ENCODE results near the gene UBE2B.
"Not testable (repeated sequence)": the region's sequence is repeated elsewhere in the genome, so short reads cannot be mapped to it uniquely, and the experiment has no call there.

UBE2B gene

DNA sequence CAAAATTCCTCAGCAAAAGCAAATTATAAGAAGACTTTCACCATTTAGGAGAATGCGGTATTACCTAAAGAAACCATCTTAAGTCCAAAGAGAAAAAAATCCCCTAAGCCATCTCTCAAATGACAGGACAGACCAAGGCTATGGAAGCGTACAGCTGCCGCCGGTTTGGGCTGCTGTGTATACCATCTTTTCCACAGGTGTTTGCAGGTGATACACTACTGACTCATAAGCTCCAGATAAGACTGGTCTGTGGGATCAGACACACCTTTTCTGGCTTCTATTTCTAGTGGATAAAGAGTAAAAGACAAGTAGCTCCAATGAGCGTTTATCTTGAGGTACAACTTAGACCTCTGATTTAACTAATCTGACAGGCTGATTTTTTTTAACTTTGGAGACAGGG is 32.6 kb downstream of the UBE2B start:
- DNase-seq, result no peak

GRCh38 chr5:134406390-134406789 is 35.0 kb downstream of the UBE2B start:
- no peak for DNase-seq

DNA sequence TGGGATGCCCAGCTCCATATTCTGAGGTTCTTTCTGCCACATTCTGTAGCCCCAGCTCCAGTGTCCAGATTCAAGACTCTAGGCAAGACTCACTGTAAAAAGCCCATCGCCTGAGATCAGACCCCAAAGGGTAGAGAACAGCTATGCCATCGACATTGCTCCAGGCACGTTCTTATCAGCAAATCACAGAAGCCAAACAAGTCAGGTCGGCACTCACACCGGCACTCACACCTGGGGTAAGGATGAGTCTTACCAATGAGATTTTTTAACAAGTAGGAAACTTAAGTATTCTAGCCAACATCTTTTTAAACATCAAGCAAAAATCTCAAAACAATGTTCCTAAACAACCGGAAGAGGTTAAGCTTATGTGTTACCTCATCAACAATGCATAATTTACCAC is 38.0 kb downstream of the UBE2B start:
- DNase-seq, result no peak

DNA sequence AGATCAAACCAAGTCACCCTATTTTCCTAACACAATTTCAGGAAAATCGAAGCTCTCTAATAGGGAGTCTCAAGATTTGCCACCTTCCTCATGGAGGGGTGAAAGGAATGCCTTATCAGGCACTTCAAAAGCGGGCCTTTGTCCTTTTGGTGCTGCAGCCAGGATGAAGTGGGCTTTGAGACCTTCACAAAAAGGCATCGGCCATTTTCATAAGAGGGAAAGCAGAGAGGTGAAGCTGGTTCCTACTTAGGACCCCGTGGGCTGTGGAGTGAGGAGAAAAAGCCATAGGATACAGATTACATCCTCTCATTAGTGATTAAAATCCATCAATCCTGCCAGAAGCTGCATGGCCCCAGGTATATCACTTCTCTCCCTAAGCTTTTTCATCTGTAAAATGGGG is 39.5 kb downstream of the UBE2B start:
- DNase-seq, result no peak

GRCh38 chr5:134411228-134411545 is 39.8 kb downstream of the UBE2B start:
- no peak for DNase-seq

DNA sequence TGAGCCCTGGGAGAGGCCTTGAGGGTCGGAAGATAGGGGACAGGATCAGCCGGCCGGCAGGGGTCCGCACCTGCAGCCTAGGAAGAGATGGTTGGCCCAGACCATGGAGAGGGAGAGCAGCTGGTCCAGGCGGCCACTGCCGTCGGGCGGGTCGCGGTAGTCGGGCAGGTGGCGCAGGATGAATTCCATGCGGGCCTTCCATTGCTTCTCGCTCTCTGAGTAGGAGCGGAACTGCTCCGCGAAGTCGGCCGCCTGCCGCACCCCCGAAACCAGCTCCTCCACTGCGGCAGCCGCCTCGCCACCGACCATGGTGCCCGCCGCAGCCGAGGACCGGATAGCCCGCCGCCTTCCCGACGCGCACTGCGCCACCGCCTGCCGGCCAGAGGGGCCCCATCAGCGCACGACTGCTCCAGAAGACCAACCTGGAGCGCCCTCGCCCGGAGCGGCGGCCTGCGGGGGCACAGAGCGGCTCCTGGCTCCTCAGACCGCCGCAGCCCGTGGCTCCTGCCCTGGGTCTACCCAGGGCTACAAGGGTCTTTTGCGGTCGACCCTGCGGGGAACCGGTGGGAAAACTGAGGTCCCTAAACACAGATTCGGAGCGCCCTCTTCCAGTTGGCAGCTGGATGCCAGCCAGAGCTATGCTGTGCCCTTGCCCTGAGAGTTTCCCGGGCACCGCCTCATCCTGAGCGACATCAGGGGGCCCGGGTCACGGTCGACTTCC is 40.3 kb downstream of the UBE2B start, which contains the start of gene CDKN2AIPNL:
TSS of gene CDKN2AIPNL (minus strand) at position 336 of the 721 bp plus-strand sequence. CDS start at position 309, 27 bp downstream.
- peak; percentile 93 for DNase-seq

GRCh38 chr5:134413046-134413445 is 41.7 kb downstream of the UBE2B start:
- no peak for DNase-seq

DNA sequence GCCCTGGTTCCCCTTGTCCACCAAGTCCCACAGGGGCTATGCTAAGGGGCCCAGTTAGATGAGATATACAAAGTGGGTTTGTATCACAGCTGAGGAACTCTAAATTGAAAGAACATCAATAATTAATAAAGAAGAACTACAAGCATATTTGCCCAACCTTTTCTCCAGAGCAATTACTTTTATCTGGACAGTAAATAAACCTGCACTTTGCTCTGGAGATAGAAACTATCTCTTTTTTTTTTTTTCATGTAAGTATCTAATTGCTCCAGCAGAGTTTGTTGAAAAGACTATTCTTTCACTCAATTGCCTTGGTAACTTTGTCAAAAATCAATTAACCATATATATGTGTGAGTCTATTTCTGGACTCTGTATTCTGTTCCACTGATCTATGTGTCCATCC is 46.3 kb downstream of the UBE2B start:
- DNase-seq, result no peak

DNA sequence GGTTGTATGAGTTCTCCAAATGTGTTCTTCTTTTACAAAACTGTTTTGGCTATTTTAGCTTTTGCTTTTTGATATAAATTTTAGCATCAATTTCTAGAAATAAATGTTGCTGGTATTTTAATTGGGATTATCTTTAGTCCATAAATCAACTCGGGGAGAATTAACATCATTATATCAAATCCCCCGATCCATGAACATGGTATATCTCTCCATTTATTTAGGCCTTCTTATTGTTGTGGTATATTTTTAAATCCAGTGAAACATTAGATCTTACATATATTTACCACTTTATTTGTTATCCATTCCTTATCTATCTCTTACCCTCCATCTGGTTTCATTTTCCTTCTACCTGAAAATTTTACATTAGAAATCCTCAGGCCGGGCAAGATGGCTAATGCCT is 47.6 kb downstream of the UBE2B start:
- no peak for DNase-seq

GRCh38 chr5:134420343-134420742 is 49.0 kb downstream of the UBE2B start:
- no peak for DNase-seq

DNA sequence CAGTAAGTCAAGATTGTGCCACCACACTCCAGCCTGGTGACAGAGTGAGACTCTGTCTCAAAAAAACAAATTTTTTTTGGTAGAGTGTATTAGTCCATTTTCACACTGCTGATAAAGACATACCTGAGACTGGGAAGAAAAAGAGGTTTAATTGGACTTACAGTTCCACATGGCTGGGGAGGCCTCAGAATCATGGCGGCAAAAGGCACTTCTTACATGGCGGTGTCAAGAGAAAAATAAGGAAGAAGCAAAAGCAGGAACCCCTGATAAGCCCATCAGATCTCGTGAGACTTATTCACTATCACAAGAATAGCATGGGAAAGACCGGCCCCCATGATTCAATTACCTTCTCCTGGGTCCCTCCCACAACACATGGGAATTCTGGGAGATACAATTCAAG is 49.7 kb downstream of the UBE2B start:
- DNase-seq, result not testable (repeated sequence)

DNA sequence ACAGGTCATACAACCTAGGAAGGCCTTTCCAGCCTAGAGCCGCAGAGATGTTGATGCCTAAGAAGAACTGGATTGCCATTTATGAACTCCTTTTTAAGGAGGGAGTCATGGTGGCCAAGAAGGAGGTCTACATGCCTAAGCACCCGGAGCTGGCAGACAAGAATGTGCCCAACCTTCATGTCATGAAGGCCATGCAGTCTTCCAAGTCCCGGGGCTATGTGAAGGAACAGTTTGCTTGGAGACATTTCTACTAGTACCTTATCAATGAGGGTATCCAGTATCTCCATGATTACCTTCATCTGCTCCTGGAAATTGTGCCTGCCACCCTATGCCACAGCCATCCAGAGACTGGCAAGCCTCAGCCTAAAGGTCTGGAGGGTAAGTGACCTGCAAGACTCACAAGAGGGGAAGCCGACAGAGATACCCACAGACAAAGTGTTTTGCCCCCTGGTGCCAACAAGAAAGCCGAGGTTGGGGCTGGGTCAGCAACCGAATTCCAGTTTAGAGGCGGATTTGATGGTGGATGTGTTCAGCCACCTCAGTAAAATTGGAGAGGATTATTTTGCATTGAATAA is 51.5 kb downstream of the UBE2B start:
- no peak for DNase-seq

DNA sequence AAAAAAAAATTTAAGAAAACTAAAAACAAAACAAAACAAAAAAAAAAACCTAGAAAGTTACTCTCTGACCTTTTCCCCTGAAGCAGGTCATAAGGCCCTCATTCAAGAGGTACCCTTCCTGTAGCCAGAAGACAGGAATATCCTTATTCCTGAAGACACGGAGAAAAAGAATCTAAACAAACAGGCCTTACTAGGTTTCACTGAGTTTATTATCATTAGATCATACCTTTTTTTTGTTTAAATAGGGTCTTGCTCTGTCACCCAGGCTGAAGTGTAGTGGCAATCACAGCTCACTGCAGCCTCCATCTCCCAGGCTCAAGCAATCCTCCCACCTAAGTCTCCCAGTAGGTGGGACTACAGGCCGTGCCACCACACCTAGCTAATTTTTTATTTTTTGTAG is 52.0 kb downstream of the UBE2B start:
- no peak for DNase-seq

- DNase-seq, result no peak
These were observed 55.0 kb downstream of the UBE2B start for GRCh38 chr5:134426361-134426760.

DNA sequence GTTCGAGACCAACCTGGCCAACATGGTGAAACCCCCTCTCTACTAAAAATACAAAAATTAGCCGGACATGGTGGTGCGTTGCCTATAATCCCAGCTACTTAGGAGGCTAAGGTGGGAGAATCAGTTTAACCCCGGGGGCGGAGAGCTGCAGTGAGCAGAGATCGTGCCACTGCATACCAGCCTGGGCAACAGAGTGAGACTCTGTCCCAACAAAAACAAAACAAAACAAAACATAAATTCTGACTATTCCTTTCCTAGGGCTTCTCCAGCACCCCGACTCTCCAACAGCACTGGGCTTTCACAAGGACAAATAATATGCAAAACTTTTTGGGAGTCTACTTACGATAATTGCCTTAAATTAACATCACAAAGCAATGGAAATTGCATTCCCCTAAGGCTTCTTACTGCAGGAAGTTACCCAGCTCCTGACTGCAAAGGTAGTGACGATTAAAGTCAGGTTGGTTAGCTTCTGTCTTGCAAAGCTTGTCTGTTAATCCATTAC is 56.2 kb downstream of the UBE2B start:
- no peak for DNase-seq

GRCh38 chr5:134430001-134430569 is 58.7 kb downstream of the UBE2B start:
- DNase-seq, result no peak

DNA sequence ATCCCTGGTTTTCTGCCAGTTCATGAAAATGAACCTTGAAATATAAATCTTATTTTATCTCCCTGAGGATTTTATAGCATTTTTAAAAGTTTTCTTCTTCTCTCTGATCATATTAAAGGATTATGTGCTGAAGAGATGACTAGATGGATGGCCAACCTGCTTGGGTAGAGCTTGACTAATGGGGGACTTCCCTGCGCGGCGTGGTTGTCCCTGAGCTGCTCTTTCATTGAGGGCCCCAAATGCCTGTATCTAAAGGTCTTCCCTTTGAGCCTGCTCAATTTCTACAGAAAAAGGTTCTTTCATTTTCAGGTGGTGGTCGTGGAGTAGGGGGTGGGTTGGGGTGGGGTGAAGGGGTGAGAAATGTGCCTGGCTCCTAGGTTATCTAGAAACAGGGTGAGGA is 60.8 kb downstream of the UBE2B start:
- DNase-seq, result no peak

DNA sequence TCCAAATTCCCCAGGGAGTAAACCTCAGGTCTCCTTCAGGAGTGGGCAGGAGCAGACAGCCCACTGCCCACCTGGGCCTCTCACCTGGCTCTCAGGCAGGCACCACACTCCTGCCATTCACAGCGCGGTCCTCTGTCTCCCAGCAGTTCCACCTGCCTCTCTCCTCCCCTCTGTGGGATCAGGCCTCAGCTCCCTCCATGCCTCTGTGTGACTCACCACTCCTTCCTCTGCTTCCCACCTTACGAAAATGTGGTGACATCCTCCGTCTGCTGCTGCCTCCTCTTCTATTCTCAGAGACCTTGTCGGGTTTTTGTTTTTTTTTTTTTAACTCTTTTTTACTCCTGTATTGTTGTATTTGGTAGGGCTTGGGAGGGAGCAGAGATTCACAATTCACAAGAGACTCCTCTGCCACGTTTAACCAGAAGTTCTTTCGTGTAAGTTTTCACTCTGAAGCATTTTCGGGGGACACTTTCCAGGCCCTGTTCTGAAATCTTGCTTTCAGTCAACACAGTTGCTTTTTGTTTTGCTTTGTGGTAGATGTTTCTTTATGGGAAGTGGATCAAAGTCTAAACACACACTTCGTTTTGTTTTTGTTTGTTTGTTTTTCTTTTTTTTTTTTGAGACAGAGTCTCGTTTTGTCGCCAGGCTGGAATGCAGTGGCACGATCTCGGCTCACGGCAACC is 61.4 kb downstream of the UBE2B start:
- no peak for DNase-seq

DNA sequence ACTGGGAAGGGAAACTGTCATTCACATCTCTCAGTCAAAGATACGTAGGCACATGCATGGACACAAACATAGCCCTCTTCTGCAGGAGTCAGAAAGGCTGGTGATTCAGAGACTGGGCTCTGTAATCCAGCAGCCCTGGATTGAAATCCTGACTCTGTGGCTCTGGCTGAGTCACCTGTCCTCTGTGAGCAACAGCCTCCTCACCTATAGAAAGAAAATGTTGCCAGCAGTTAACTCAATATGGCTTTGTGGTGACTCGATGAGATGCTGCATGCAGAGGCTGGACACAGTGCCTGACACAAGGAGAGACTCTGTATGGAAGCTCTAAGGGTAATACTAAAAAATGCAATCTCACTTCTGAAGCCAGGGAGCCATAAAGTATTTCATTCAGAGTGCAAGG is 64.2 kb downstream of the UBE2B start:
- no peak for DNase-seq

DNA sequence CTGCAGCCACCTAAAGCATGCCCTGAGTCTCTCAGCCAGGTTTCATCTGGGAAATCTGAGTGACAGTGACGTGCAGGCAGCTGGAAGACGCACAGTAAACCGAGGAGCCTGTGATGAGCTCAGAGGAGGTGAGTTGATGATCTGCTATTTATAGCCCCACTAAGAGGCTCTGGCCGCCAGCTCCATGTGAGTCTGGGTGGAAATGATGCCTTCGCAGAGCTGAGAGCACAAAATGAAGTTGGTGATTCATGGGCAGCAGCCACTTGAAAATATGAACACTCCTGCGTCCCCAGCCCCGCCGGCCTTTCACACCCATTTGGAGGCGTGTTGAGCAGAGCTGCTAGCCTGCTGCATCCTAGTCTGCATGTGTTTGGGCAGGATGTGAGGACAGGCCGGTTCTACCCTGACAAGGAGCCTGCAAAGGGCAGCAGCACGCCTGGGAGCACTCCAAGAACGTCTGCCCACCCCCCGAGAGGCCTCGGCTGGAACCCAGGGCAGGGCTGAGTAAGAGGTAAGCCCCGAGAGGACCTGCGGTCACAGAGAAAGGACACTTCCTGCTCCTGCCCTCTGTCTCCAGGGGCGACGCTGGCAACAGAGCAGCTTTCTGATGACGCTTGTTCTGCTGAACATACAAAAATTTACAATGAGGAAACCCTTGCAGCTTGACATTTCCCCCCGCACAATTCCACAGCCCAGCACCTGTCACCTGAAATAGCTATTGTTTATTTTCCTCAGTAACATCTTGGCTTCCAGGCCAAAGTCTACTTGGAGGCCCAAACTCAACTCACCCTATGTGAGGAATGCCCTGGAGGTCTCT is 65.4 kb downstream of the UBE2B start:
- peak; percentile 70 for DNase-seq

- no peak for DNase-seq
These were observed 66.0 kb downstream of the UBE2B start for GRCh38 chr5:134437340-134437846.

- no peak for DNase-seq
These were observed 66.6 kb downstream of the UBE2B start for GRCh38 chr5:134437847-134438581.

Measured in left hindlimb (tissue), 1 donor.